ENCODE results near the gene EPB41L1. TPM values are rescaled to one million over a fixed set of nuclear protein-coding genes. Genes with fewer than 3 reads are reported as not detected.
A peak's percentile ranks its signal among the peaks of the same experiment; 100 is the strongest.

Gene EPB41L1
- total RNA-seq, 2 donors from 2014 or later: 32.3 to 36.7 TPM

- Mint-ChIP-seq H3K4me3 (no peak overlapping the region), H3K27ac (no peak overlapping the region), H3K9me3 (no peaks in the 10 kb centered on the region), H3K4me1 (peaks cover 9% of the 10 kb centered on the region), H3K27me3 (ENCODE audit: insufficient read depth) (peaks cover 15% of the 10 kb centered on the region), H3K36me3 (ENCODE audit: low read depth) (no peaks in the 10 kb centered on the region)
- H3K36me3 ChIP-seq (ENCODE audit: control insufficient read depth, insufficient read depth, low read length): no peaks in the 10 kb centered on the region
- H3K4me1 ChIP-seq (ENCODE audit: control insufficient read depth, insufficient read depth, low read length): no peaks in the 10 kb centered on the region
- H3K4me3 ChIP-seq (ENCODE audit: low read length): no peak overlapping the region
- H3K9ac ChIP-seq (ENCODE audit: extremely low read depth, low read length, poor library complexity, severe bottlenecking): no peak overlapping the region
- no peaks in the 10 kb centered on the region for H3K9me3 ChIP-seq (ENCODE audit: control insufficient read depth, low read length)
- no peaks in the 10 kb centered on the region for H3K27me3 ChIP-seq (ENCODE audit: control insufficient read depth, insufficient read depth, low read length, poor library complexity, severe bottlenecking)
- no peak for TF ChIP-seq CTCF (conservative IDR thresholded peaks at IDR 0.05)
- WGBS, 2 experiments (ENCODE audit: insufficient coverage in 1 of 2, insufficient read length in 1 of 2): 79 to 81% methylated on average over 8 to 13 of the region's 13 CpGs
- no peak overlapping the region for H3K27ac ChIP-seq (ENCODE audit: low read depth, low read length)
- DNase-seq: peak; percentile 61
Measured at GRCh38 chr20:36113566-36114250, 40.8 kb upstream of the EPB41L1 start.

- 84 to 90% methylated on average over 3 of the region's 3 CpGs for WGBS, 2 experiments (ENCODE audit: insufficient coverage in 1 of 2, insufficient read length in 1 of 2)
- Histone ChIP-seq H3K4me3 (ENCODE audit: low read length) (no peak overlapping the region), H3K9ac (ENCODE audit: extremely low read depth, low read length, poor library complexity, severe bottlenecking) (no peak overlapping the region), H3K27ac (ENCODE audit: low read depth, low read length) (no peak overlapping the region), H3K36me3 (ENCODE audit: control insufficient read depth, insufficient read depth, low read length) (no peaks in the 10 kb centered on the region), H3K9me3 (ENCODE audit: control insufficient read depth, low read length) (no peaks in the 10 kb centered on the region), H3K27me3 (ENCODE audit: control insufficient read depth, insufficient read depth, low read length, poor library complexity, severe bottlenecking) (no peaks in the 10 kb centered on the region), H3K4me1 (ENCODE audit: control insufficient read depth, insufficient read depth, low read length) (no peaks in the 10 kb centered on the region)
- H3K9me3 Mint-ChIP-seq: no peaks in the 10 kb centered on the region
- H3K4me3 Mint-ChIP-seq: no peak overlapping the region
- no peaks in the 10 kb centered on the region for H3K36me3 Mint-ChIP-seq (ENCODE audit: low read depth)
- TF ChIP-seq CTCF (conservative IDR thresholded peaks at IDR 0.05): peak; percentile 55
- peaks cover 9% of the 10 kb centered on the region for H3K4me1 Mint-ChIP-seq
- H3K27me3 Mint-ChIP-seq (ENCODE audit: insufficient read depth): peaks cover 18% of the 10 kb centered on the region
- no peak overlapping the region for H3K27ac Mint-ChIP-seq
- no peak for DNase-seq
Measured at GRCh38 chr20:36114707-36115106, 39.8 kb upstream of the EPB41L1 start.

GRCh38 chr20:36115925-36116324 is 38.6 kb upstream of the EPB41L1 start:
- H3K9me3 Mint-ChIP-seq: no peaks in the 10 kb centered on the region
- Histone ChIP-seq H3K9ac (ENCODE audit: extremely low read depth, low read length, poor library complexity, severe bottlenecking) (no peak overlapping the region), H3K9me3 (ENCODE audit: control insufficient read depth, low read length) (no peaks in the 10 kb centered on the region), H3K36me3 (ENCODE audit: control insufficient read depth, insufficient read depth, low read length) (no peaks in the 10 kb centered on the region), H3K4me3 (ENCODE audit: low read length) (no peak overlapping the region), H3K4me1 (ENCODE audit: control insufficient read depth, insufficient read depth, low read length) (no peaks in the 10 kb centered on the region), H3K27me3 (ENCODE audit: control insufficient read depth, insufficient read depth, low read length, poor library complexity, severe bottlenecking) (no peaks in the 10 kb centered on the region), H3K27ac (ENCODE audit: low read depth, low read length) (no peak overlapping the region)
- no peak overlapping the region for H3K4me3 Mint-ChIP-seq
- peaks cover 18% of the 10 kb centered on the region for H3K27me3 Mint-ChIP-seq (ENCODE audit: insufficient read depth)
- no peaks in the 10 kb centered on the region for H3K36me3 Mint-ChIP-seq (ENCODE audit: low read depth)
- no peak for DNase-seq
- peaks cover 9% of the 10 kb centered on the region for H3K4me1 Mint-ChIP-seq
- no peak for TF ChIP-seq CTCF (conservative IDR thresholded peaks at IDR 0.05)
- no peak overlapping the region for H3K27ac Mint-ChIP-seq
